Fibroblast of skin of left biceps (primary cell): ENCODE data around the gene NLE1.
"Not testable (repeated sequence)": the region's sequence is repeated elsewhere in the genome, so short reads cannot be mapped to it uniquely, and the experiment has no call there.

Experiments used
- DNase-seq, 2 experiments: peaks; one replicate each; pipeline ENCODE4 v3.0.0-alpha.2; 2013; ENCODE audit warnings: low read depth in 2 of 2

NLE1 gene

DNA sequence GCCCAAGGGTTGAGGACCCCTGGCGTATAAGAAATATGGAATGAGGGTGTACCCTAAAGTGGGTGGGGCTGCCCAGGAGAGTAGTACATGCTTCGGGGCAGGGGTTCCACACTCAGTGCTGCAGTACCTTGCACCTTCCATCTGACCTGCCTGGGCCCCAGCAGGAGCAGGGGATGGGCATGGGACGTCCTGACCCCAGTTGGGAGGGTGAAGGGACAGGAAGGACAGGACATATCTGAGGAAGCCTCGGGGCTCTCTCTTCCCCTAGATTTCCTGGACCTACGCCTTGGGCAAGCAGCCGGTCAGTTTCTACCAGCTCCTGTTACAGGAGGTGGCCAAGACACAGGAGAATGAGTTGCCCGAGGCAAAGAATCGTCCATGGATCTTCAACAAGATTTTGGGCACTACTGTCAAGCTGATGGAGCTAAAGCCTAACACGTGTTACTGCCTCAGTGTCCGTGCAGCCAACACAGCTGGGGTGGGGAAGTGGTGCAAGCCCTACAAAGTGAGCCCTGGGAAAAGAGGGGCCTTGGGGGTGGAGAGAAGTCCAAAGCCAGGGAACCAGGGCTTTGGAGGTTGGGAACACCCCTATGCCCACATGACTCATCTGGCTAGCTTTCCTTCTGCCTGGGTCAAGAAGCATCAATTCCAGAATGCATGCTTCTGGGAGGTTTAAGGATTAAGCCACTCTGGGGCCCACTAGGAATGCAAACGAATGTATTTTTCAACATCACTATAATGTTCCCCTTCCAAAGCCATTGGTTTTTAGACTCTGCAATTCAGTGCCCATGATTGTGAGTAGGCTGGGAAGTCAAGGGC lies 12.7 kb downstream of the NLE1 start:
- DNase-seq, result no peak

DNA sequence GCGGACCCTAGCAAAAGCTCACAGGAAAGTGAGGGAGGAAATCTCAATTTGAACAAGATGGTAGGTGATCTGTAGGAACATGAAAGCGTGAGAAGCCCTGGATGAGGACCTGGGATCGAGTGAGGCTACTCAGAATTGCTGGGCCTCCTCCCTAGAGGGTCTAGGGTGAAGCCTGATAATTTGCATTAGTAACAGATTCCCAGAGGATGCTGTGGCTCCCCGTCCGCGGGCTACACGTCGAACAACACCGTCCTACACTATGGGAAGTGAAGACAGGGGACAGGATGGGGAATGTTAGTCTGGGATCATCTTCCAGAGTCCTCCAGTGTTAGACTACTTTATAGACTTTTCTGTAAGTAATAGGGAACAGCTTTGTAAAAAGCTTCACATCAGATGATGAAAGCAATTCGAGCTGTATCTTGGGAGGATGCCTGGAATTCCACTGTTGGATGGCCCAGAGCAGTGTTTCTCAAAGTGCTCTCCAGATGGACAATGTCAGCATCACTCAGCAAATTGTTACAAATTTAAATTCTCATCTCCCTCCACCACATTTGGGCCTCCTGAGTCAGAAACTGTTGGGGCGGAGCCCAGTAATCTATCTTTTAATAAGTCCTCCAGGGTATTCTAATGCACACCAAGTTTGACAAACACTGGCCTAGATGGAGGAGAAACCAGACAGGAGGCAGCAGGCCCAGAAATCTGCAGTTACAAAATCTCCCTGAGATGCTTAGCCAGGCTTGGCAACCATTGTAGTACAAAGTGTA lies 14.2 kb downstream of the NLE1 start:
- DNase-seq, result peak; percentile 79 to 82

DNA sequence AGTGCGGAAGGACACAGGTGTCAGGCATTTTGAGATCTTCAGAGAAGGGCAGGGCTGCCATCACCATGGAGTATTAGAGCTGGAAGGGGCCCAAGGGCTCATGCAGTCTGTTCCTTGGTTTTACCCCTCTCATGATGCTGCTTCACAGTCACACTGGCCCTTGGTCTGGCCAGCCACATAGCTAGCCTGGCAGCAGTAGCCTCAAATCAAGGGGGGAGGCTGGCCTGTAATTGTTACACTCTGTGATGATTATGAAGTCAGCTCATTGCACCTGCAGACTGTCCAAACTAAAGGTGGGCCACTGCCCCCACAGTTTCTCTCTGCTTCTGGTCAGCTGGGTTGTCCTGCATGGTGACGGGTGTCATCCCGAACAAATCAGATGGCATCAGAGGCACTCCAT lies 20.8 kb downstream of the NLE1 start, which contains the start of gene FNDC8:
Gene FNDC8, plus strand, starts transcription at position 301 of the 400 bp plus-strand sequence. Its CDS starts 79 bp downstream, at position 380.
- no peak for DNase-seq

DNA sequence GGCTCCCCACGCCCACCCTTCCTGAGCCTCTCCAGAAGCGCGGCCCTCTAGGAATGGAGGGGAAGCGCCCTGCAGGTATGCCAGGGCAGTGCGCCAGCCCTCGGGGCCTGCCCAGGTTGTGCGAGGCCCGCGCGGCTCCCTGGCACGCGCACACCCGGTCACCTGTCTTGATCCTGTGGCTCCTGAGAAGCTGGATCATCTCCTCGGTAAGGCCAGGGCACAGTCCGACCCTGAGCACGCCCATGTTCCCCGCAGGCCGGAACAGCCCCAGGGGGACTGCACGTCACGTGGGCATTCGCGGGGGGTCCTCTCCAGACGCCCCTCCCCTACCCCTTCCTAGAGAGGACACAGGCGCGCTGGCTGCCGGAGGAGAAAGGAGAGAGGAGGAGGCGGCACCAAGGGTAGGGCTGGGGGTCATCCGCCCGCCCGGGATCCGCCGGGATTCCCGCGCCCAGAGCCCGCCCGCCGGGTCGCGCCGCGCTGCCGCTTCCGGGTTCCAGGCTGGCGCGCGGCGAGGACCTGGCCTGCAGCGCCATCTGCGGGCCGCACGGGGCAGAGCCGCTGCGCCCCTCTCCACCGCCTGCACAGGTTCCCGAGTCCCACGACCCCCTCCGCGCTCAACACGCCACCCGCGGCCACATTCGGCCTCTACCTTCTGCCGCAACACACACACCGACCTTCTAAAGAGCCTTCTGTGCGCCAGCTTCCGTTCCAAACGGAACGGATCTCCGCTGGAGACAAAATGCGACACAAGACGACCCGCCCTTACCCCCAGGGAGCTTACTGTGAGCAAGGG lies 22.5 kb downstream of the NLE1 start, which contains the start of gene RAD51D:
Gene RAD51D, minus strand, starts transcription at position 491 of the 796 bp plus-strand sequence. Its CDS starts 247 bp downstream, at position 244.
- DNase-seq, result peak in 1 of 2 experiments; percentile 32

DNA sequence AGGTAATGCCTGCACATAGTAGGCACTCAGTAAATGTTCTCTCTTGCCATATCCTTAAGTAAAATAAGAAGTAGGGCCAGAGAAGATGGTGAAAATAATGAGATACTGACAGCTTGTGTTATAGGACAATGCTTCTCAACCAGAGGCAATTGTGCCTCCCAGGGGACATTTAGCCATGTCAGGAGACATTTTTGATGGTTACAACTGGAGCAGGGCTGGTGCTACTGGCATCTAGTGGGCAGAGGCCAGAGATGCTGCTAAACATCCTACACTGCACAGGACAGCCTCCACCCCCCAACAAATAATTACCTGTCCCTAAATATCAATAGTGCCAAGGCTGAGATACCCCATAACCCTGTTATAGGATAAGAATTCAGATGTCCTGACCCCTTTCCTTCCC lies 24.1 kb downstream of the NLE1 start:
- DNase-seq, result no peak

DNA sequence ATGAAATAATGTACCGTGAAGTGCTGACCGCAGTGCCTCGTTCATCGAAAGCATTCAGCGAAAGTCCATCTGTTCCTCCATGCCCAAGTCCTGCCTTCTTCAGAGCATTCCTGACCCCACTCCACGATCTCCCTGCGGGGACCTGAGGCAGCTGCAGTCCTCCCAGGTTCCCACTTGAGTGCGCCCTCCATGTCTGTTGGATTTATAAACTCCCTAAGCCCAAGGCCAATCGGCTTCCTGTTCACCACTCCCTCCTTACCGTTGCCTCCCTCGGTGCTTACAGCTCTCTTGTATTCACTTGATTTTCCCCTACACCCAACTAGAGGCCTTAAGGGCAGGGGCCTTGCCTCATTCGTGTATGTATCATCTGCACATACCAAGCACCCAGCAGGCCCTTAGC lies 25.3 kb downstream of the NLE1 start:
- DNase-seq, result no peak

DNA sequence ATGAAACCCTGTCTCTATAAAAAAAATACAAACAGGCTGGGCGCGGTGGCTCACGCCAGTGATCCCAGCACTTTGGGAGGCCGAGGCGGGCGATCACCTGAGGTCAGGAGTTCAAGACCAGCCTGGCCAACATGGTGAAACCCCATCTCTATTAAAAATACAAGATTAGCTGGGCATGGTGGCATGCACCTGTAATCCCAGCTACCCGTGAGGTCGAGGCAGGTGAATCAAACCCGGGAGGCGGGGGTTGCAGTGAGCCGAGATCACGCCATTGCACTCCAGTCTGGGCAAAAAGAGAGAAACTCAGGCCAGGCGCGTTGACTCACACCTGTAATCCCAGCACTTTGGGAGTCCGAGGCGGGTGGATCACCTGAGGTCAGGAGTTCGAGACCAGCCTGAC lies 31.3 kb downstream of the NLE1 start:
- not testable (repeated sequence) for DNase-seq

DNA sequence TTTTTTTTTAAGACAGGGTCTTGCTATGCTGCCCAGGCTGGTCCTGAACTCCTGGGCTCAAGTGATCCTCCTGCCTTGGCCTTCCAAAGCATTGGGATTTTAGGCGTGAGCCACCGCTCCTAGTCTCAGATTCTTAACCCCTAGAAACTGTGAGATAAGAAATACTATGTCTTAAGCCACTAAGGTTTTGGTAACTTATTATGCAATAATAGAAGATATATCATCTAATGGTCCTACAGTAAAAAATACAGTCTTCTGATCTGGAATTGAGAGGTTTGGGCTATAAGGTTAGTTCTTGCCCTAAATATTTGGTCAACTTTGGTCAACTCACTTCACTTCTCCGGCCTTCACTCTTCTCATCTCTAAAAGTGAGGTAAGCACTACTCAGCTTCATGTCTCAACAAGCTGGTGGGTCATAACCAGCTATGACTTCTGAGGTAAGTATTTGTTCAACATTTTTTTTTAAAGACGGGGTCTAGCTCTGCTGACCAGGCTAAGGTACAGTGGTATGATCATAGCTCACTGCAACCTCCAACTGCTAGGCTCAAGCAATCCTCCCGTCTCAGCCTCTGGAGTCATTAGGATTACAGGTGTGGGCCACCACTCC lies 37.2 kb downstream of the NLE1 start:
- no peak for DNase-seq

DNA sequence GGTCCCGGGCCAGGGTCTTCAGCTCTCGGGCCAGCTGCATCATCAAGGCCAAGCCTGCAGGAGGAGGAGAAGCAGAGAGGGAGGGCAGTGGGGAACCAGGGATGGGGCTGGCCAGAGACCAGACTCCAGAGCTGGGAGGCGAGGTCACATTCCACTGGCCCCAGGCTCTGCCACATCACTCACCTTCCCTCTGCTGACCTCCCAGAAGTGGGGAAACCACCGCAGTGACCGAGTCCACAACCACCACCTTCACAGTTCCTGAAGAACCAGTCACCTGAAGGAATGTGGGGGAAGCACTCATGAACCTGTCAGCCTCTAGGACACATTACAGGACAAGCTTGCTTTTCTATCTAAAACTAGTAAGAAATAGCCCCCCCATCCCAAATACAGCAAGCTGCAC lies 38.8 kb downstream of the NLE1 start:
- no peak for DNase-seq

DNA sequence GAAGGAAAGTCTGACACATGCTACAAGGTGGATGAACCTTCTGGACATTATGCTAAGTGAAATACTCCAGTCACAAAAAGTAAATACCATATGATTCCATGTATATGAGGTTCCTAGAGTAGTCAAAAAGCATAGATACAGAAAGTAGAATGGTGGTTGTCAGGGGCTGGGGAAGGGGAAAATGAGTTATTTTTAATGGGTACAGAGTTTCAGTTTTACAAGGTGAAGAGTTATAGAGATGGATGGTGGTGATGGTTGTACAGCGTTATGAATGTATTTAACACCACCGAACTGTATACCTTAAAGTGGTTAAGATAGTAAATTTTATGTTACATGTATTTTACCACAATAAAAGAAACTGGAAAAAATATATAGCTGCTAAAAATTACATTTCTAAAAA lies 40.4 kb downstream of the NLE1 start:
- DNase-seq, result no peak

DNA sequence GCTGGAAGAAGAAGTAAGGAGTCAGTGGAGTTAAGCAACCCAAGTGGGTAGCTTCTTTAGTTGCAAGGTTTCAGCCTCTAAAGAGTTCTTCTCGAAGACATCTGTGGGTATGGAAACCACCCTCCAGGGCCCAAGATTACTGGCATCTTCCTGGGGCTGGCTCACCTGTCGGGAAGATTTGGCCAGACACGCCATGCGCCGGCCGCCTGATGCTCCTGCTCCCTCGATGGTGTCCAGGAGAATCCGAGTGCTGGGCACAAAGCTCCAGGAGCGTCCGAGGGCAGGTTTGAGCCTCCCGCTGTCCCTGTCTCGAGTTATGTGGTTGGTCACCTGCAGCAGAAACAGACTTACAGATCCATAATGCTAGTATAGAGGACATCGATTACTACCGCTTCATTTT lies 41.1 kb downstream of the NLE1 start:
- no peak for DNase-seq

DNA sequence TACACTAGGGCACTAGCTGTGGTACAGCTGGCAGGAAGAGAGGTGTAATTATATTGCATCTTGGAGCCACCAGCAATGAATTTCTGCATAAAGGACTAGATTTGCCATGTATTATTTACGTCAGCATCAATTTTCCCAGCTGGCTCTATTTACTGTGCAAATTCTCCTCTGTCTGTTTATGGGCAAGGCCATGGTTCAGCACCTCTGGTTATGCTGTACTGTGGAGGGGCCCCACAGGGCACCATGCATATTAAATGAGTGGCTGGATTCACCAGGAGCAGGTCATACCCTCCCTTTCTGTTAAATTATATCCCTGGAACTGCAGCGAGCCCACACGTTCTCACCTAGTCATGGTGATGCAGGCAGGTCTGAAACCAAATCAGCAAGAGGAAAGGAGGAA lies 42.2 kb downstream of the NLE1 start:
- no peak for DNase-seq

DNA sequence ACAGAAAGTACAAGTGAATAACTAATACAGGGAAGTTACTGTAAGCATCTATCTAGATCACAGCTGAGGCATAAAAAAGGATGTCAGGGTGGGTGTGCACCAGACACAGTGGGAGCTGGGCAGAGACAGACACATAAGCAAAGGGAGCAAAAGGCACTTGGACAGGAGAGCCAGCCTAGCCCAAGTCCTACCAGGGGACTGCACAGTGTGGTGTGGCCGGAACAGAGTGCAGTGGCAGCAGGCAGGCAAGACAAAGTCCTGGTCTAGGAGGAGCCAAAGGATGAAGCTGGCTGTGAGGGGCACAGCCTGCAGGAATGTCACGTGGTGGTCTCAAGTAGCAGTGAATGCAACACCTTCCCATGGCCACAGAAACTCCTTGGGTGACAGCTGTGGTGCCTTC lies 44.3 kb downstream of the NLE1 start:
- no peak for DNase-seq

DNA sequence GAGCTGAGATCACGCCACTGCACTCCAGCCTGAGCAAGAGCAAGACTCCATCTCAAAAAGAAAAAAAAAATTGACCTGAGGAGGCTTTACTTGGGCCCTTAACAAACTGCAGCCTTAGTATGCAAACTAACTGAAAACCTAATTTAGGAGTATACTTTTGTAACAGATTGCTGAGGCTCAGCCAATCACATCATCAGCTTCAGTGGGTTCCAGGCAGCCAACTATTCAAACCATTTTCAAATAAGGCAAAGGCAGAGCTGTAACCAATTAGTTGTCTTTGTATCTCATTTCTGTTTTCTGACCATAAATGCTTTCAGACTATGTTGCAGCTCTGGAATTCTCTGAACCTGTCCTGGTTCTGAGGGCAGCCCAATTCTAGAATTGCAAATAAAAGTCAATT lies 46.4 kb downstream of the NLE1 start:
- no peak for DNase-seq

DNA sequence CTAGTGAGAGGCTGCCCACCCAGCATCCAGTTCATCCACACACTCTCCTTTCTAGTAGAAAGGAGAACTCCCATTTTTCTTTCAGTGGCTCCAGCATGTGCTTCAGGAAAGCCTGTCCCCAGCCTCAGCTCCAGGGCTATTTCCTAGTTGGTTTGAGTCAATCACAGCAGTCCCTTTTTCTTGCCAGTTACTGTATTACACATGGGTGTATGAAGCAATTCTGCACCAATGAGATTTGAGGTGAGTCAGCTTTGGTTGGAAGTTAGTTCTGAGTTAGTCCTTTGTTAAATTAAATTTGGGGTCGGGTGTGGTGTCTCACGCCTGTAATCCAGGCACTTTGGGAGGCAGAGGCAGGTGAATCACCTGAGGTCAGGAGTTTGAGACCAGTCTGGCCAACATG lies 47.2 kb downstream of the NLE1 start:
- DNase-seq, result peak in 1 of 2 experiments; percentile 38

DNA sequence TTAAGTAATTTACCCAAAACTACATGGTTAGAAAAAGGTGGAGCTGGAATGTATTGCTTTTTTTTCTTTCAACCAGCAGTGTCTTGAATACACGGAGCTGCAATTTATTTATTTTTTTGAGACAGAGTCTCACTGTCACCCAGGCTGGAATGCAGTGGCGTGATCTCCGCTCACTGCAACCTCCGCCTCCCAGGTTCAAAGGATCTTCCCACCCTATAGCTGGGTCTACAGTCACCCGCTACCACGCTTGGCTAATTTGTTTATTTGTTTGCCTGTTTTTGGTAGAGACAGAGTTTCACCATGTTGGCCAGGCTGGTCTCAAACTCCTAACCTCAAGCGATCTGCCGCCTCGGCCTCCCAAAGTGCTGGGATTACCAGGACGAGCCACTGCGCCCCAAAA lies 51.4 kb downstream of the NLE1 start:
- not testable (repeated sequence) for DNase-seq

DNA sequence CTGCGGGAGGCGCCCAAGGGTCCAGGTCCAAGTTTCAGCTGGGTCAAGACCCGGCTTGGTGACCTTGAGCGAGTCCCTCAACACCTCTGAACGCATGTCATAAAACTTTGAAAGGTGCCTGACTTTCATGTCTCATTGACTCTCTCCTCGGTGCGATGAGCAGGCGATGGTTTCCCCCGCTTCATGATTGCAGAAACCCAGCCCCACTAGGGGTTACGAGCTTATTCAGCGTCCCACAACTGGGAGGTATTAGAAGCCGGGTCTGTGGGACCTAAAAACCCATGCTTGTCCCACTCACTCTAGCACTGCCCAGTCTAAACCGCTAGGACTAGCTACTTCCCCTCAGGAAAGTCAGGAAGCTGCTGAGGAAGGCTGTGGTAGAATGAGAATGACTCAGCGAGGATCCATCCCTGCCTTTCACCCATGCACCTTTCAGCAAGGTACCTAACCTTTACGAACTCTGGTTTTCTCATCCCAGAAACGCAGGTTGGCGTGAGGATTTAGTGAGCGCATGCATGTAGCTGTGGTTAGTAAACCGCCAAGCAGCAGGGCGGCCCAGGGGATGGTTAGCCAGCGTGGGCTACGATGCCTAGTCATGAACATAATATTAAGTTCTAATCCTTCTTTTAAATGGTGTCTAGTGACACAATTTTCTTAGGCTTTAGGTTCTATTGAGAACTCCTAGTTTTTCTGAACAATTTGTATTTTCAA lies 52.4 kb downstream of the NLE1 start:
- no peak for DNase-seq

DNA sequence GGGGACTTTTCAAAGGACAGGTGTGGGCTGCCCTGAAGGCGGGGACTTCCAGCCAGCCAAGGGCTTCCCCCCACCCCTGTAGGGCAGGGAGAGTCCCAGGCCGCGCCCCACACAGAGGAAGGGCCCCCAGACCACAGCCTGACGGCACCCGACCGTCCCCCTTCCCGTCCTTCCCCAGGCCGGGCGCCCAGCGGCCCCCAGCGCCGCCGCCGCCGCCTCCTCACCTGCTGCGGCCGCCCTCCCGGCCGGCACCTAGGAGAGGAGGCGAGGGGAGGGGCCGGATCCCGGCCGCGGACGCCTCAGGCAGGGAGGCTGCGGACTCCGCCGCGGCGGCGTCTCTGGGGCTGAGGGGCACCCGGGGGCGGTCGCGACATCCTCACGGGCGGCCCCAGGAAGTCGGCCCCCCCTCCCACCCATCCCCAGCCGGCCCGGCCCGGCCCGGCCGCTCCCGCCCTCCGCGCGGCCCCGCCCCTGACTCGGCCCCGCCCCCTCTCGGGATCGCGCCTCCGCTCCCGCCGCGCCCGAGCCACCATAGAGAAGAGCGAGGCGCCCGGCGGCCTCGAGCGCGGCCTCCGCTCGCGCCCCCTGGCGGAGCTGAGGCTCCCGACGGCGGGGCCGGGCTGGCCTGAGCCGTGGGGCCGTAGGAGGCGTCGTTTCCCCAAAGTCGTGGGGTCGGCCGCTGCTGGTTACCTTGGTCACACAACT lies 53.1 kb downstream of the NLE1 start:
- DNase-seq, result peak; percentile 54 to 55

DNA sequence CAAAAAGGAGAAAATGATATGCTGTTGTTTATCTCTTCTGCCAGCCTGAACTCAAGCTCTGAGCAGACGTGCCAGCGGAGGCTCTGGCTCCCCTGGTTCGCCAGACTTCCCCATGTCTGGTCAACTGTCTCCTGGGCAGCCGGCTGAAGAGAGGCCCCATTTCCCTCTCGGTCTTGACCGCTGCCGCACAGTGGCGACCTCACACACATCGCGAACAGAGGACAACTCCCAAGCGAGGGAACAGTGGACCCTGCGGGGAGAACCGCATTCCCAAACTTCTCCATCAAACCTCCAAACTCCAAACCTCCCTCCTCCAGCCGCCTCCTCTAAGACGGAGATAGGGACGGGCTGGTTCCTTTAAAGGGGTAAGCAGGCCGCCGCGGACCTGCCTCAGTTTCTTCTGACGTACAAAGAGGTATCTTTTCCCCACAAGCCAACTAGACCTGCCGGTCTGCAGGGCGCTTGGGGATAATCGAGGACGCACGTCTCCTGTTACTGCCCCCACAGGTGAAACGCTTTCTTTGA lies 53.7 kb downstream of the NLE1 start:
- no peak for DNase-seq

DNA sequence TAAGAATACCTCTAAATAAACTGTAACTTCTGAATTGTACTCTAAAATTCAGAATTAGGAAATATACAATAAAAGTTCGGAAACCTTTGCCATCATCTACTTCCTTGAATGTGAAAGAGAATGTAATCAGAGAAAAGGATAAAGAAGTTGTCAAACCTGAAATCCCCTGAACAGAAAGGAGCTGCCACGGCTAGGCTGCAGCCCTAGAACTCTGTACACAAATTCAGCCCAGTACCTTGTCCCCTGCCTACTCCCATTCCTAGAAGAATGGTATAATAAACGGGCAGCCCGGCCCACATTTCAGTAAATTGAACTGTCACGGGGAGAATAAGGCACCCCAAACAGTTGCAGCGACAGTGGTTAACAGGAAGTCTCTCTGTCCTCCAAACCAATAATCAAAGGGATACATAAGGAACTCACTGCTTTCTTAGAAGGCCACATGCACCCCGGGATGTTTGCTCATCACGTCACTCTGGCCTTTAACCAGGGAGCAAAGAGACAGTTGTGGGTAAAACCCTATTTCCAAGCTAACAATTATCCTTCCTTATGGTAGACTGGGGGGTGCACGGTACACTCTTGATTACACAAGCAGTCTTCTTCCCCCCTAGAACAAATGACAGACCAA lies 54.3 kb downstream of the NLE1 start:
- DNase-seq, result no peak
